BLaER1 treated with 17β-estradiol and CSF1 and Interleukin-3, amounts not matched to agents 10 nM and 100 nM (cell line): ENCODE data around the gene CSTF1.
A peak's percentile ranks its signal among the peaks of the same experiment; 100 is the strongest.
"Not testable (repeated sequence)": the region's sequence is repeated elsewhere in the genome, so short reads cannot be mapped to it uniquely, and the experiment has no call there.

Experiments
- H3K27ac ChIP-seq, 11 experiments: shearing (Covaris generic); formaldehyde crosslinking; 2 replicates each; pipeline ENCODE4 v1.8.1; 2022
- H3K27me3 ChIP-seq, 11 experiments: shearing (Covaris generic); formaldehyde crosslinking; 2 replicates each; pipeline ENCODE4 v1.8.1; 2022
- H3K36me3 ChIP-seq, 11 experiments: shearing (Covaris generic); formaldehyde crosslinking; 2 replicates each; pipeline ENCODE4 v1.8.1; 2022
- H3K4me1 ChIP-seq, 10 experiments: shearing (Covaris generic); formaldehyde crosslinking; 2 replicates each; pipeline ENCODE4 v1.8.1; 2022
- H3K4me2 ChIP-seq, 11 experiments: shearing (Covaris generic); formaldehyde crosslinking; 2 replicates each; pipeline ENCODE4 v1.8.1; 2022
- H3K4me3 ChIP-seq, 10 experiments: shearing (Covaris generic); formaldehyde crosslinking; 2 replicates each; pipeline ENCODE4 v1.8.1; 2022
- H3K9ac ChIP-seq, 11 experiments: shearing (Covaris generic); formaldehyde crosslinking; 2 replicates each; pipeline ENCODE4 v1.8.1; 2022
- H3K9me3 ChIP-seq, 11 experiments: shearing (Covaris generic); formaldehyde crosslinking; replicated peaks in 1 of 11; 2 replicates each; pipeline ENCODE4 v1.8.1; 2022
- H4K20me1 ChIP-seq, 11 experiments: shearing (Covaris generic); formaldehyde crosslinking; 2 replicates each; pipeline ENCODE4 v1.8.1; 2022
- Cebpa-rat ChIP-seq, 11 experiments: shearing (Covaris generic); IDR thresholded peaks; 2 replicates each; pipeline ENCODE4 v1.8.1; 2022

Gene CSTF1

GRCh38 chr20:56391037-56391436 lies 1.4 kb upstream of the CSTF1 start:
- H3K36me3 ChIP-seq: peaks cover 28 to 72% (median 60%) of the 10 kb centered on the region in 11 experiments
- peaks cover 28 to 38% (median 35%) of the 10 kb centered on the region in 10 experiments for H3K4me1 ChIP-seq

DNA sequence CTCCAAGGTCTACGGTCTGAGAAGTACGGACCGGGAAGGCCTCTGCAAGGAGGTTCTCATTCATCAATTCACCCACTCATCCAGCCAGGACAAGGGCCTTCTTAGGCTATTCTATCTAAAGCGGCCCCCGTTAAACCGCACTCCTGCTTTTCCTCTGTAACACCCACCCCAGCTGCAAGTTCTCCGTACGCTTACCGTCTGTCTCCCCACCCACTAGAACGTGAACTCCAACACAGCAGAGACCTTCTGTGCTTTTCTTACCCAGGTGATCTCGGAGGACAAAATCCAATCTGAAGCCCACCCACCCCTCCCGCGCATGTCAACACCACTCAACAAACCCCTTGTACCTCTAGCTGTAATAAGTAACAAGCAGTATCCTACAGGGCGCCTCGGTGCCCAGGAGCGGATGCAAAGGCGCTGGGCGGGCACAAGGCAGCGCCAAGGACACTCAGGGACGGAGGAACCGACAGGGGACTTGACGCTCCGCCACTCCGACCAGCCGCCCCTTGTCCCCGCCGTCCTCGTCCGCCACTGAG lies 781 bp upstream of the CSTF1 start:
- Histone ChIP-seq H3K4me3 (peak overlapping the region; percentile 77 to 96 (median 90)), H3K9ac (peak overlapping the region; percentile 84 to 94 (median 92)), H3K9me3 (no peaks in the 10 kb centered on the region), H3K4me2 (peak overlapping the region; percentile 81 to 95 (median 88)), H3K27ac (peak overlapping the region; percentile 75 to 97 (median 91); a peak in 21 of 22 replicates), H3K27me3 (no peaks in the 10 kb centered on the region), H3K36me3 (peaks cover 28 to 72% (median 60%) of the 10 kb centered on the region in 11 experiments), H3K4me1 (peaks cover 28 to 38% (median 35%) of the 10 kb centered on the region in 10 experiments), H4K20me1 (peaks cover 0 to 17% (median 3%) of the 10 kb centered on the region in 11 experiments; a peak in 7 of 22 replicates)
- TF ChIP-seq Cebpa-rat (IDR thresholded peaks at IDR 0.05): no peak

More at GRCh38 chr20:56391037-56391436, 1.4 kb upstream of the CSTF1 start:
- H3K4me3 ChIP-seq: peak overlapping the region; percentile 77 to 96 (median 90)
- H3K9ac ChIP-seq: peak overlapping the region; percentile 84 to 94 (median 92); a peak in 21 of 22 replicates
- peak overlapping the region; percentile 81 to 95 (median 88) for H3K4me2 ChIP-seq
- H3K27ac ChIP-seq: peak overlapping the region in 9 of 11 experiments; percentile 87 to 97 (median 92); a peak in 17 of 22 replicates
- H3K9me3 ChIP-seq: no peaks in the 10 kb centered on the region
- no peaks in the 10 kb centered on the region for H3K27me3 ChIP-seq
- no peak for TF ChIP-seq Cebpa-rat (IDR thresholded peaks at IDR 0.05)
- H4K20me1 ChIP-seq: peaks cover 0 to 17% (median 3%) of the 10 kb centered on the region in 11 experiments; a peak in 9 of 22 replicates

DNA sequence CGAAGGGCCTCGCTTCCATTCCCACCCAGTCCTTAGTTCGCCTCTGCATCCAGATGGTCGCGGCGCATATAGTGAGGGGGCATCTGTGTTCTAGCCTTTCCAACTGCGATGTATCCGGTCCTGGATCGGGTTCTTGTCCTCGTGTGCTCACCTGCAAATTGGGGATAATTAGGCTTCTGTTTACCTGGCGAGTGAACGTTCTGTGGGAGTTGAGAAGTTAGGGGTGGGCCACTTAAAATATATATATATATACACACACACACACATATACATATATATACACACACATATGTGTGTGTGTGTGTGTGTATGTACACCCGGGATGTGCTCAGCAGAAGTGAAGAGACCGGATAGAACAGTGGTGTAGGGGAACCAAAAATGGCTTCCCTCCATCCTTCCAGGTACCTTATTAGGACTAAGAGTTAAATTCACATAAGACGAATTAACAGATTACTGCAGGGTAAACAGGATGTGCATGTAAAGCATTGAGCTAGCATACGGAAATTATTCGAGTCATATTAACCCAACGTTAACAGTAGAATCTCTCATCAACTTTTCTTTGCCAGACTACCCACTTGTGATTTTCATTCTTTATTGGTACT lies 537 bp downstream of the CSTF1 start:
- Histone ChIP-seq H3K4me2 (peak overlapping the region; percentile 69 to 93 (median 90)), H4K20me1 (peaks cover 0 to 21% (median 6%) of the 10 kb centered on the region in 11 experiments; a peak in 11 of 22 replicates), H3K27ac (peak overlapping the region; percentile 75 to 97 (median 91)), H3K9me3 (no peaks in the 10 kb centered on the region), H3K4me3 (peak overlapping the region; percentile 77 to 96 (median 90)), H3K36me3 (peaks cover 34 to 72% (median 60%) of the 10 kb centered on the region in 11 experiments), H3K9ac (peak overlapping the region; percentile 84 to 94 (median 92)), H3K4me1 (peaks cover 28 to 38% (median 35%) of the 10 kb centered on the region in 10 experiments), H3K27me3 (no peaks in the 10 kb centered on the region)
- TF ChIP-seq Cebpa-rat (IDR thresholded peaks at IDR 0.05): no peak

DNA sequence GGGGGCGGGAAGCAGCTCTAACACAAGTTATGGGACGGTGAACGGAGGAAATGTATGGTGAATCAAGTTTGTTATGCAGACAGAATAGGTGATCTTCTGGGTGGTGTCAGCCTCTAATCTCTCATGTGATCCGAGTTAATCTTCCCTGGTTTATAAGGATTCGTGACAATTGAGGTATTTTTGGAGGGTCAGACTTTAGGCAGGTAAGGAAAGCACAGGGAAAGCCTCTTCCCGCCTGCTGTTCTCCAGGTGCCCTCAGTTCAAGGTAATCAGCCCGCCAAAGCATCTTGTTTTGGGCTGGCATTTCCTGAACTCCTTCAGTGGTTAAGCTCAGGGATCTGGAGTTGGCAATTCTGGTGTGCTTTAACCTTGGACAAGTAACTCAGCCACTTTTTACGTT lies 1.2 kb downstream of the CSTF1 start:
- Histone ChIP-seq H3K9ac (peak overlapping the region; percentile 84 to 94 (median 92); a peak in 17 of 22 replicates), H3K36me3 (peaks cover 37 to 72% (median 60%) of the 10 kb centered on the region in 11 experiments), H3K27me3 (no peaks in the 10 kb centered on the region), H3K27ac (peak overlapping the region in 6 of 11 experiments; percentile 87 to 97 (median 92); a peak in 6 of 22 replicates), H3K4me2 (peak overlapping the region; percentile 69 to 93 (median 90)), H3K4me3 (peak overlapping the region; percentile 77 to 96 (median 90)), H4K20me1 (peaks cover 0 to 26% (median 11%) of the 10 kb centered on the region in 11 experiments; a peak in 14 of 22 replicates), H3K9me3 (no peaks in the 10 kb centered on the region), H3K4me1 (peaks cover 28 to 38% (median 34%) of the 10 kb centered on the region in 10 experiments)
- no peak for TF ChIP-seq Cebpa-rat (IDR thresholded peaks at IDR 0.05)

DNA sequence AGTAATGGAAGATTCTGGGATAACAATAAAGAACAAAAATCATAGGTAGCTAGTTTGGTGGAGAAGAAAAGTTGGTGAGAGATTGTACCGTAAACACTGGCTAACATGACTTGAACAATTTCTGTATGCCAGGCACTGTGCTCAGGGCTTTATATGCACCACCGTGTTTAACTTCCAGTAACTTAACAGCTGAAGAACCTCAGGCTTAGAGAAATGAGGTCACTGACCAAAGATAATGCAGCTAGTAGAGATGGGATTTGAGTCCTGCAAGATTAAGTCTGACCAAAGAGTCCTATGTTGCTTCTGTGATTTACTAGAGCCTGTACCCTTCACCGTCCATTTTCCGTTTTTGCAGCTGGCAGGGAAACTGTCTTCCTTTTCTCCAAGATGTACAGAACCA lies 2.7 kb downstream of the CSTF1 start:
- Histone ChIP-seq H3K9me3 (no peaks in the 10 kb centered on the region), H3K27ac (no peak overlapping the region), H3K4me1 (peaks cover 26 to 30% (median 28%) of the 10 kb centered on the region in 10 experiments), H3K4me2 (no peak overlapping the region), H3K36me3 (peaks cover 50 to 72% (median 59%) of the 10 kb centered on the region in 11 experiments), H3K4me3 (no peak overlapping the region), H3K27me3 (no peaks in the 10 kb centered on the region), H4K20me1 (peaks cover 5 to 42% (median 18%) of the 10 kb centered on the region in 11 experiments; a peak in 17 of 22 replicates), H3K9ac (no peak overlapping the region; a peak in 1 of 22 replicates)
- no peak for TF ChIP-seq Cebpa-rat (IDR thresholded peaks at IDR 0.05)

- Histone ChIP-seq H4K20me1 (peaks cover 13 to 84% (median 38%) of the 10 kb centered on the region in 11 experiments; a peak in 19 of 22 replicates), H3K4me1 (0 out of 20 replicates have a peak, but pooled peaks cover 0 to 5% (median 0%) of the 10 kb centered on the region in 10 experiments), H3K36me3 (peaks cover 89 to 100% (median 98%) of the 10 kb centered on the region in 11 experiments), H3K27ac (no peak overlapping the region), H3K4me2 (peak overlapping the region in 2 of 11 experiments; percentile 11 to 32; a peak in 2 of 22 replicates), H3K27me3 (no peaks in the 10 kb centered on the region), H3K9ac (no peak overlapping the region; a peak in 1 of 22 replicates), H3K9me3 (no peaks in the 10 kb centered on the region), H3K4me3 (no peak overlapping the region)
- no peak for TF ChIP-seq Cebpa-rat (IDR thresholded peaks at IDR 0.05)
Measured at GRCh38 chr20:56400001-56400640, 7.7 kb downstream of the CSTF1 start.

DNA sequence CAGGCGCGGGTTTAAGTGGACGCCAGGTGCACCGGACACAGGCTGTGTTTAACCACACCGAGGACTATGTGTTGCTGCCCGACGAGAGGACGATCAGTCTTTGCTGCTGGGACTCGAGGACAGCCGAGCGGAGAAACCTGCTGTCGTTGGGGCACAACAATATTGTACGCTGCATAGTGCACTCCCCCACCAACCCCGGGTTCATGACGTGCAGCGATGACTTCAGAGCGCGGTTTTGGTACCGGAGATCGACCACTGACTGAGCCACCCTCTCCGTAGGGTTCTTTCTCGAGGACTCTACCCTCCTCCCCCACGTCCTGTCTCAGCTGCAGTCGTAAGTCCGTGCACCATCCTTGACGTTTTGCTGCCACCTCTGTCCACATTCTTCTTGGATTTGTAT lies 11.0 kb downstream of the CSTF1 start:
- H3K4me3 ChIP-seq: no peak overlapping the region
- TF ChIP-seq Cebpa-rat (IDR thresholded peaks at IDR 0.05): no peak
- H3K27me3 ChIP-seq: no peaks in the 10 kb centered on the region
- H3K9ac ChIP-seq: no peak overlapping the region
- H3K9me3 ChIP-seq: no peaks in the 10 kb centered on the region
- no peak overlapping the region for H3K27ac ChIP-seq
- H3K36me3 ChIP-seq: peaks cover 87 to 100% (median 98%) of the 10 kb centered on the region in 11 experiments
- no peak overlapping the region for H3K4me2 ChIP-seq
- peaks cover 20 to 78% (median 33%) of the 10 kb centered on the region in 11 experiments; a peak in 17 of 22 replicates for H4K20me1 ChIP-seq
- 0 out of 20 replicates have a peak, but pooled peaks cover 0 to 5% (median 0%) of the 10 kb centered on the region in 10 experiments for H3K4me1 ChIP-seq

- not testable (repeated sequence) for H3K27ac ChIP-seq, H3K9ac ChIP-seq, H3K4me3 ChIP-seq, H3K9me3 ChIP-seq, H3K4me2 ChIP-seq, H3K27me3 ChIP-seq
- H3K4me1 ChIP-seq: peaks cover 0 to 18% (median 4%) of the 10 kb centered on the region in 10 experiments; a peak in 8 of 20 replicates
- peaks cover 81 to 100% (median 94%) of the 10 kb centered on the region in 11 experiments for H3K36me3 ChIP-seq
- peaks cover 14 to 64% (median 33%) of the 10 kb centered on the region in 11 experiments; a peak in 17 of 22 replicates for H4K20me1 ChIP-seq
- TF ChIP-seq Cebpa-rat (IDR thresholded peaks at IDR 0.05): peak in 2 of 11 experiments; percentile 34 to 60; a peak in 2 of 22 replicates
Measured at GRCh38 chr20:56405356-56405755, 12.9 kb downstream of the CSTF1 start.
